ENCODE measurements around the gene GPR160.

DNA sequence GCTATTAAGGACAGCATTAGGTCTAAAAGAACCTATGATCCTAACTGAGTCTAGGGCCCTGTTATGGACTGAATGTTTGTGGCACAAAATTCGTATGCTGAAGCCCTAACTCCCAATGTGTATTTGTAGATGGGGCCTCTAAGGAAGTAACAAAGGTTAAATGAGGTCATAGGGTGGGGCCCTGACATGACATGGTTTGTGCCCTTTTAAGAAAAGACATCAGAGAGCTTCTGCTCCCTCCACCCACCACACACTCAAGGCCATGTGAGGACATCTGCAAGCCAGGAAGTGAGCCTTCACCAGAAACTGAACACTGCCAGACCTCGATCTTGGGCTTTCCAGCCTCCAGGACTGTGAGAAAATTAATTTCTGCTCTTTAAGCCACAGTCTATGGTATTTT lies 94.5 kb downstream of the GPR160 start:
- no peak for TF ChIP-seq EZH2 (IDR thresholded peaks at IDR 0.05; ENCODE audit: borderline replicate concordance, low read length)
- TF ChIP-seq, protein P1, sequence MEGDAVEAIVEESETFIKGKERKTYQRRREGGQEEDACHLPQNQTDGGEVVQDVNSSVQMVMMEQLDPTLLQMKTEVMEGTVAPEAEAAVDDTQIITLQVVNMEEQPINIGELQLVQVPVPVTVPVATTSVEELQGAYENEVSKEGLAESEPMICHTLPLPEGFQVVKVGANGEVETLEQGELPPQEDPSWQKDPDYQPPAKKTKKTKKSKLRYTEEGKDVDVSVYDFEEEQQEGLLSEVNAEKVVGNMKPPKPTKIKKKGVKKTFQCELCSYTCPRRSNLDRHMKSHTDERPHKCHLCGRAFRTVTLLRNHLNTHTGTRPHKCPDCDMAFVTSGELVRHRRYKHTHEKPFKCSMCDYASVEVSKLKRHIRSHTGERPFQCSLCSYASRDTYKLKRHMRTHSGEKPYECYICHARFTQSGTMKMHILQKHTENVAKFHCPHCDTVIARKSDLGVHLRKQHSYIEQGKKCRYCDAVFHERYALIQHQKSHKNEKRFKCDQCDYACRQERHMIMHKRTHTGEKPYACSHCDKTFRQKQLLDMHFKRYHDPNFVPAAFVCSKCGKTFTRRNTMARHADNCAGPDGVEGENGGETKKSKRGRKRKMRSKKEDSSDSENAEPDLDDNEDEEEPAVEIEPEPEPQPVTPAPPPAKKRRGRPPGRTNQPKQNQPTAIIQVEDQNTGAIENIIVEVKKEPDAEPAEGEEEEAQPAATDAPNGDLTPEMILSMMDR (conservative IDR thresholded peaks at IDR 0.05 in 1 of 2, IDR thresholded peaks at IDR 0.05 in 1 of 2; ENCODE audit: extremely low read depth in 1 of 2, insufficient read depth in 1 of 2, low read depth in 1 of 2, low read length in 2 of 2) = no peak
